ENCODE measurements around the gene NAXE. TPM values are rescaled to one million over a fixed set of nuclear protein-coding genes. Genes with fewer than 3 reads are reported as not detected.
A peak's percentile ranks its signal among the peaks of the same experiment; 100 is the strongest.

Gene NAXE
- total and polyA plus RNA-seq, 2 of the 13 experiments (the other 11 are each of a cell fraction or from before 2014, with no cell fraction given): 39.4 to 59.4 TPM

DNA sequence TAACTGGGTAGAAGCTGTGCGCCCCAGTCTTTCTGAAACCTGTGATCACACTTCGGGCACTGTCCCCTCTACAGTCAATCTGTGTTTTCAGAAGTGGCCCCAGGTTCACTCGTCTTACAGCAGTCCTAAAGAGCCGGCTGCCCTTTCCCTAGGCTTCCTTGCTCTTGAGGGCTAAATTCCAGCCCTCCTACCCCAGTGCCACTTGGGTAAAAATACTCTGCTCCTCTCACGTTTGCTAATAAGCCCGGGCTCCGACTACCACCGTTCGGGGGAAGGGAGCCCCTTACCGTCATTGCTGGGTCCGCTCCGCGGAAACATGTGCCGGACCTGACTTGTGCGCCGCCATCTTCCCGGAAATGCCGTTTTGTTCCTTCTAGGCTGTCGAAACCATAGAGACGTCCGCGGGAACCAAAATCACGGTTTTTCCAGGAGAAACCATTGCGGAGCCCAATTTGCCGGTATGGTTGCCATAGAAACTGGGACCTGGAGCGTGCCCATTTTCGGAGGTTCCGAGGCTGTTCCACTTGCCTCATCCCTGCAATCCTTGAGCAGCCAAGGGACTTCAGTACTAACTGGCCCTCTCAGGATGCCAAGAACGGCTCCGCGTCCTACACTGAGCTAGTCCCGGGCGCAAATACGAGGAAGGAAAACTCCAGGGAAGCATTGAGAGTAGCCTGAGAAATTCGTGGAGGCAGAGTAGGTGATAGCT is 9.7 kb downstream of the NAXE start, which contains the start of gene GPATCH4 (continued):
- peak; percentile 53; the same call in 1 of the 2 replicates for TF ChIP-seq DZIP1 (CRISPR knock-in tag; IDR thresholded peaks at IDR 0.05)
- peak; percentile 85 to 90 for TF ChIP-seq POLR2A (IDR thresholded peaks at IDR 0.05; ENCODE audit: insufficient read depth in 1 of 2, low read depth in 2 of 2, low read length in 2 of 2)
- 0 out of 2 replicates have a peak, but pooled peaks have one; percentile 26 for TF ChIP-seq KLF6 (CRISPR knock-in tag; IDR thresholded peaks at IDR 0.05)

GRCh38 chr1:156601892-156602291 is 10.3 kb downstream of the NAXE start:
- H3K36me3 ChIP-seq (replicated peaks in 1 of 2; ENCODE audit: control insufficient read depth in 1 of 2, insufficient read depth in 2 of 2, low read length in 2 of 2): peaks cover 6 to 17% of the 10 kb centered on the region in 2 experiments; a peak in 4 of 5 replicates
- peaks cover 27% of the 10 kb centered on the region for H3K4me1 ChIP-seq (ENCODE audit: insufficient read depth, low read length)
- ChIA-PET POLR2A (interaction anchor here (1.0 to 2.2 kb wide), 3 partner anchors 10 to 144 kb away, joined by 6 to 36 read pairs (median 6); partner anchors contain the start of genes MEF2D and NAXE), CTCF (ENCODE audit: low intra/inter-chr PET ratio, low total read pairs) (no interaction called here)
- no peak for DNase-seq (ENCODE audit: low spot score)
- ATAC-seq: peak; percentile 12; the same call in 1 of the 3 replicates
- H3K79me2 ChIP-seq (ENCODE audit: insufficient read depth, low read length): peaks cover 19% of the 10 kb centered on the region
- H3K27me3 ChIP-seq (ENCODE audit: control insufficient read depth in 1 of 2, insufficient read depth in 2 of 2, low read length in 2 of 2): no peaks in the 10 kb centered on the region
- peak overlapping the region; percentile 92 for H3K4me2 ChIP-seq (ENCODE audit: low read depth, low read length)
- no peaks in the 10 kb centered on the region for H4K20me1 ChIP-seq (ENCODE audit: insufficient read depth, low read length)
- BruUV-seq (replicated peaks): TSS peak; percentile 50
- peak overlapping the region; percentile 80 for H3K27ac ChIP-seq (ENCODE audit: extremely low read length, insufficient read depth, low read length)
- H2AFZ ChIP-seq (ENCODE audit: low read length): peak overlapping the region; percentile 99
- TF ChIP-seq ZMYM3 (CRISPR knock-in tag; IDR thresholded peaks at IDR 0.05) (peak; percentile 73), ZBTB38 (CRISPR knock-in tag; IDR thresholded peaks at IDR 0.05) (peak; percentile 16; the same call in 1 of the 2 replicates), ZNF121 (CRISPR knock-in tag; IDR thresholded peaks at IDR 0.05) (peak; percentile 93), MEF2D (CRISPR knock-in tag; IDR thresholded peaks at IDR 0.05) (peak; percentile 23; the same call in 1 of the 2 replicates), JUNB (CRISPR knock-in tag; IDR thresholded peaks at IDR 0.05; ENCODE audit: borderline replicate concordance) (no peak), ZNF891 (CRISPR knock-in tag; IDR thresholded peaks at IDR 0.05) (0 out of 2 replicates have a peak, but pooled peaks have one; percentile 51)
- TF ChIP-seq, protein P1, sequence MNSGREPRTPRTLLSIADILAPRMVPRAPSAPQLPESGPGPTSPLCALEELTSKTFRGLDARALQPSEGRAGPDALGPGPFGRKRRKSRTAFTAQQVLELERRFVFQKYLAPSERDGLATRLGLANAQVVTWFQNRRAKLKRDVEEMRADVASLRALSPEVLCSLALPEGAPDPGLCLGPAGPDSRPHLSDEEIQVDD (CRISPR knock-in tag; IDR thresholded peaks at IDR 0.05; ENCODE audit: borderline replicate concordance): no peak
- TF ChIP-seq, protein P2, sequence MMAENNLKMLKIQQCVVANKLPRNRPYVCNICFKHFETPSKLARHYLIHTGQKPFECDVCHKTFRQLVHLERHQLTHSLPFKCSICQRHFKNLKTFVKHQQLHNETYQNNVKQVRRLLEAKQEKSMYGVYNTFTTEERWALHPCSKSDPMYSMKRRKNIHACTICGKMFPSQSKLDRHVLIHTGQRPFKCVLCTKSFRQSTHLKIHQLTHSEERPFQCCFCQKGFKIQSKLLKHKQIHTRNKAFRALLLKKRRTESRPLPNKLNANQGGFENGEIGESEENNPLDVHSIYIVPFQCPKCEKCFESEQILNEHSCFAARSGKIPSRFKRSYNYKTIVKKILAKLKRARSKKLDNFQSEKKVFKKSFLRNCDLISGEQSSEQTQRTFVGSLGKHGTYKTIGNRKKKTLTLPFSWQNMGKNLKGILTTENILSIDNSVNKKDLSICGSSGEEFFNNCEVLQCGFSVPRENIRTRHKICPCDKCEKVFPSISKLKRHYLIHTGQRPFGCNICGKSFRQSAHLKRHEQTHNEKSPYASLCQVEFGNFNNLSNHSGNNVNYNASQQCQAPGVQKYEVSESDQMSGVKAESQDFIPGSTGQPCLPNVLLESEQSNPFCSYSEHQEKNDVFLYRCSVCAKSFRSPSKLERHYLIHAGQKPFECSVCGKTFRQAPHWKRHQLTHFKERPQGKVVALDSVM (CRISPR knock-in tag; IDR thresholded peaks at IDR 0.05): peak; percentile 27; the same call in 1 of the 2 replicates
- intact Hi-C loops (cut with micrococcal nuclease; ENCODE audit: unreplicated experiment): no loop called here
- peak overlapping the region; percentile 86 for H3K9ac ChIP-seq (ENCODE audit: insufficient read depth, low read depth, low read length)
- no peaks in the 10 kb centered on the region for H3K9me3 ChIP-seq (ENCODE audit: low read length)
- peak overlapping the region; percentile 84 to 94 (median 85) for H3K4me3 ChIP-seq (replicated peaks in 1 of 3; ENCODE audit: insufficient read depth in 1 of 3, low read depth in 2 of 3, low read length in 3 of 3)
- WGBS (ENCODE audit: low lambda C conversion rate): 68% methylated on average over 12 of the region's 12 CpGs
- in situ Hi-C loops (cut with HindIII; ENCODE audit: extremely low pct_ligation_motif_present, low pct_unique_long_range_greater_than_20kb): no loop called here
- no peak for FAIRE-seq

Measured in HepG2 (cell line).